ENCODE measurements around the gene SYS1. TPM values are rescaled to one million over a fixed set of nuclear protein-coding genes. Genes with fewer than 3 reads are reported as not detected.
A peak's percentile ranks its signal among the peaks of the same experiment; 100 is the strongest.

Gene SYS1
- total RNA-seq, 6 donors from 2014 or later, result 31.0 to 61.4 (median 50.7) TPM

DNA sequence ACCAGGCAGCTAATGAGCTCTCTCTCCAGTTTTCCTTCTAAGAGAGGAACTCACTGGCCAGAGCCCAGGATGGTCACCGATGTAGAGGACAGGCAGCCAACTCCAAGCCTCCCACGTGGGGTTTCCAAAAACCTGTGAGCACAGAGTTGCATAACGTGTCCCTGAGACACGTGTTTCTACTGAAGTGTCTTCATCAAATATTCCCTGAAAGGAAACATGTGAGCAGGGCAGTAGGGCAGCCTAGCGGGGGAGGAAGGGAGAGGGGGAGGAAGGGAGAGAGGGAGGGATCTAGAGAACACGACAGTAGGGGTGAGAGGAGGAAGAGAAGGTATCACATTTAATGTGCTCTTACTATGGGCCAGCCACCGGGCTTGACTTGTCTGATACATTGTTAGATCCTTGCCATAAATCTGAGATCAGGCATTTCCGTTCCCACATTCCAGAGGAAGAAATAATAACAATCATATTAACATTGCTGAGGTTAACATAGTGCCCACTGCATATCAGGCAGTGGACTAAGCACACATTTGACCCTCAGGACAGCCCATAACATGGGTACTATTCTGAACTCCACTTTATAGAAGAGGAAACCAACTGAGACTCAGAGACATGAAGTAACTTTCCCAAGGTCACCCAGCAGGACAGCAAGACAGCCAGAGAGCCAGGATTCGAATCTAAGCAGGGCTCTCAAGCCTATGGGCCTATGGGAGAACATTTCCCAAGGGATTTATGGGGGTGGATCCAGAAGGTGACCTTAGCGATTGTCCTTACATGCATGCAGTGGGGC is 4.5 kb upstream of the SYS1 start:
- Histone ChIP-seq H3K4me1 (peaks cover 41 to 69% (median 42%) of the 10 kb centered on the region in 4 donors), H3K4me3 (no peak overlapping the region)
- TF ChIP-seq, protein P1, sequence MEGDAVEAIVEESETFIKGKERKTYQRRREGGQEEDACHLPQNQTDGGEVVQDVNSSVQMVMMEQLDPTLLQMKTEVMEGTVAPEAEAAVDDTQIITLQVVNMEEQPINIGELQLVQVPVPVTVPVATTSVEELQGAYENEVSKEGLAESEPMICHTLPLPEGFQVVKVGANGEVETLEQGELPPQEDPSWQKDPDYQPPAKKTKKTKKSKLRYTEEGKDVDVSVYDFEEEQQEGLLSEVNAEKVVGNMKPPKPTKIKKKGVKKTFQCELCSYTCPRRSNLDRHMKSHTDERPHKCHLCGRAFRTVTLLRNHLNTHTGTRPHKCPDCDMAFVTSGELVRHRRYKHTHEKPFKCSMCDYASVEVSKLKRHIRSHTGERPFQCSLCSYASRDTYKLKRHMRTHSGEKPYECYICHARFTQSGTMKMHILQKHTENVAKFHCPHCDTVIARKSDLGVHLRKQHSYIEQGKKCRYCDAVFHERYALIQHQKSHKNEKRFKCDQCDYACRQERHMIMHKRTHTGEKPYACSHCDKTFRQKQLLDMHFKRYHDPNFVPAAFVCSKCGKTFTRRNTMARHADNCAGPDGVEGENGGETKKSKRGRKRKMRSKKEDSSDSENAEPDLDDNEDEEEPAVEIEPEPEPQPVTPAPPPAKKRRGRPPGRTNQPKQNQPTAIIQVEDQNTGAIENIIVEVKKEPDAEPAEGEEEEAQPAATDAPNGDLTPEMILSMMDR (IDR thresholded peaks at IDR 0.05), result peak in 2 of 6 experiments; percentile 4 to 16
- TF ChIP-seq POLR2AphosphoS5 (IDR thresholded peaks at IDR 0.05), result peak; percentile 80 to 87
- TF ChIP-seq POLR2A (IDR thresholded peaks at IDR 0.05), result peak in 2 of 4 donors; percentile 29 to 66
- peak in 3 of 4 donors; percentile 79 to 98 (median 90) for TF ChIP-seq EP300 (IDR thresholded peaks at IDR 0.05)

DNA sequence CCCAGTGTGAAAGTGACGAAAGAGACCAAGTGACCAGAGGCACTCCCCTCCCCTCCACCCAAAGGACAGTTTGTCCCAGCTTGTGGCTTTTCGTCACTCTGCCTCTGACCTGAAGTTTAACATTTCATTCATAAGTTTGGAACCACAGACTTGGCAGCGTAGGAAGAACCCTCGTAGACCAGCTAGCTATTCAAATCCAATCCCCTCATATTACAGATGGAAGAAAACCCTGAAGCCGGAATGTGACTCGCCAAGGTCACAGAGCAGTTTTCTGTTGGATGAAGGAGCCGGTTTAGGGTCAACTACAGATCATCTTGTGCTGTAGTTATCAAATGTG is 3.9 kb upstream of the SYS1 start:
- Histone ChIP-seq H3K27me3 (no peaks in the 10 kb centered on the region), H3K27ac (peak overlapping the region; percentile 69 to 98 (median 78)), H3K4me1 (peaks cover 44 to 74% (median 48%) of the 10 kb centered on the region in 4 donors), H3K36me3 (no peaks in the 10 kb centered on the region), H3K4me3 (no peak overlapping the region), H3K9me3 (no peaks in the 10 kb centered on the region)
- DNase-seq (peak in 1 of 2 donors; percentile 93), ATAC-seq (ENCODE audit: low FRiP score in 2 of 2) (peak; percentile 26 to 81)
- 52 to 57% methylated on average over 7 of the region's 7 CpGs for WGBS, 2 donors
- TF ChIP-seq, protein P1 (IDR thresholded peaks at IDR 0.05), result no peak
- TF ChIP-seq EP300 (IDR thresholded peaks at IDR 0.05), result peak; percentile 23 to 99 (median 97)
- TF ChIP-seq POLR2AphosphoS5 (IDR thresholded peaks at IDR 0.05), result peak; percentile 87 to 93
- TF ChIP-seq POLR2A (IDR thresholded peaks at IDR 0.05), result peak in 2 of 4 donors; percentile 15 to 46

More for the DNA sequence above, 4.5 kb upstream of the SYS1 start:
- H3K9me3 ChIP-seq, result no peaks in the 10 kb centered on the region
- H3K27me3 ChIP-seq, result no peaks in the 10 kb centered on the region
- ATAC-seq (ENCODE audit: low FRiP score in 2 of 2) (peak; percentile 37 to 68), DNase-seq (peak in 1 of 2 donors; percentile 94)
- peak overlapping the region; percentile 69 to 98 (median 78) for H3K27ac ChIP-seq
- H3K36me3 ChIP-seq, result no peaks in the 10 kb centered on the region
- WGBS, 2 donors, result 12 to 14% methylated on average over 9 to 10 of the region's 10 CpGs

DNA sequence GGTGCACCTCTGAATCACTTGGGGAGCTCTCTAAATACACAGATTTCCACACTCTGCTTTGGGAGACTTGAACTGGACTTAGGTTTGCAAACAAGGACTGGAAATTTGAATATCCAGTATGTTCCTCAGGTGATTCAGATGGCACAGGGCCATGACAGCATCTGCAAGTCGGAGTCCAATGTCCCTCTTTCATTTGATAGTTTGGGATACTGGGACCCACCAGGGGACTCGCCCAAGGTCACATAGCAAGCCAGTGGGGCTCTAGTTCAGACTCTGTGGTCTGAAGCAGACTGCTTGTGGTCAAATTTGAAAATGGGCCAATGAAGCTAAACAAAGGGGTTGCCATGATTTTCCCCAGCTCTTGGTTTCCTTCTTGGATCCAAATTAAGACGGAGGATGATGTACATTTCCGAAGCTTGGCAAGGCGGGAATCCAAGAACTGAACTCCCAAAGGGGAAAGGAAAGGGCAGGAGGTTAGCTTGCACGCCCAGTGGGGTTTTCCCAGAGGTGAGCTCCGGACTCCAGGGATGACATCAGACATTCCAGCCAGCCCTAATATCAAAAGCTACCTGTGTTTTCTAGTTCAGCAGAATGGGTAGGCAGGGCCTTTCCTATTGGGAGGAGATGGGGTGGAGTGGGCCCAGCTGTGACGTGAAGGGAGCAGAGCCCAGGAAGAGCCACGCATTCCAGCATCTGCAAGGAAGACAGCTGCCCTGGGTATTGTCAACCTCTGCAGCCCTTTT is 3.4 kb upstream of the SYS1 start:
- H3K36me3 ChIP-seq, result no peaks in the 10 kb centered on the region
- TF ChIP-seq POLR2A (IDR thresholded peaks at IDR 0.05) (no peak), POLR2AphosphoS5 (IDR thresholded peaks at IDR 0.05) (peak in 1 of 2 donors; percentile 9)
- TF ChIP-seq, protein P1 (IDR thresholded peaks at IDR 0.05), result no peak
- no peaks in the 10 kb centered on the region for H3K27me3 ChIP-seq
- H3K27ac ChIP-seq, result peak overlapping the region; percentile 69 to 98 (median 78)
- DNase-seq (peak in 1 of 2 donors; percentile 67), ATAC-seq (ENCODE audit: low FRiP score in 2 of 2) (no peak)
- no peaks in the 10 kb centered on the region for H3K9me3 ChIP-seq
- no peak overlapping the region for H3K4me3 ChIP-seq
- peaks cover 46 to 77% (median 51%) of the 10 kb centered on the region in 4 donors for H3K4me1 ChIP-seq
- WGBS, 2 donors, result 55 to 63% methylated on average over 9 of the region's 9 CpGs

DNA sequence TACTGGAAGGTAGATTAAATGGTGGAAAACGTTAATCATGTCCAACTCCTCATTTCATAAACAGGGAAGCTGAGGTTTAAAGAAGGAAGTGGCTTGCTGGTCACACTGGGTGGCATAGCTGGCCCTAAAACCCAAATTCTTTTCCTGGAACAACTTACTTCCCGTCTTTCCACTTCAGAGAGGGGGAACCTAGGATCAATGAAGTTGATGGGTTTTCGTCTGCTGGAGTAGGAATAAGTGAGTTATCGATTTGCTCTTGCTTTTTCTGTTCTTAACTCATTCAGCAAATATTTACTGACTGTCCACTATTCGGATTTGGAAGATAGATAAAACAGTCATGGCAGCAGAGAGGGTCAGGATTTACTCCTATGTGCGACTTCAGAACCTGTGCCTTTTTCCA is 1.2 kb upstream of the SYS1 start:
- ATAC-seq (ENCODE audit: low FRiP score in 2 of 2) (no peak), DNase-seq (peak in 1 of 2 donors; percentile 37)
- Histone ChIP-seq H3K4me3 (peak overlapping the region in 1 of 4 donors; percentile 70), H3K9me3 (no peaks in the 10 kb centered on the region), H3K27ac (peak overlapping the region; percentile 66 to 98 (median 95)), H3K36me3 (peaks cover 1 to 14% (median 6%) of the 10 kb centered on the region in 4 donors), H3K4me1 (peaks cover 49 to 83% (median 57%) of the 10 kb centered on the region in 4 donors), H3K27me3 (no peaks in the 10 kb centered on the region)
- TF ChIP-seq POLR2A (IDR thresholded peaks at IDR 0.05) (peak in 1 of 4 donors; percentile 24), POLR2AphosphoS5 (IDR thresholded peaks at IDR 0.05) (no peak)
- 50 to 56% methylated on average over 6 of the region's 6 CpGs for WGBS, 2 donors
